ENCODE results near the gene CCDC157.

The CCDC157 gene

GRCh38 chr22:30425616-30426387 lies 69.0 kb downstream of the CCDC157 start, which contains the start of gene MTFP1:
MTFP1 (plus strand) TSS chr22:30425768; CDS start chr22:30425880, 112 bp downstream.
- Histone ChIP-seq H3K4me1 (ENCODE audit: control insufficient read depth in 1 of 2, insufficient read depth in 1 of 2, low read depth in 1 of 2, low read length in 1 of 2) (peaks cover 38% of the 10 kb centered on the region in 2 experiments), H3K36me3 (no peaks in the 10 kb centered on the region), H3K27me3 (no peaks in the 10 kb centered on the region), H3K27ac (peak within 1 kb of the TSS; percentile 86), H3K9me3 (no peaks in the 10 kb centered on the region), H3K4me3 (ENCODE audit: low read depth in 1 of 2, low read length in 1 of 2) (peak within 1 kb of the TSS; percentile 76 to 92)
- TF ChIP-seq, protein P1, sequence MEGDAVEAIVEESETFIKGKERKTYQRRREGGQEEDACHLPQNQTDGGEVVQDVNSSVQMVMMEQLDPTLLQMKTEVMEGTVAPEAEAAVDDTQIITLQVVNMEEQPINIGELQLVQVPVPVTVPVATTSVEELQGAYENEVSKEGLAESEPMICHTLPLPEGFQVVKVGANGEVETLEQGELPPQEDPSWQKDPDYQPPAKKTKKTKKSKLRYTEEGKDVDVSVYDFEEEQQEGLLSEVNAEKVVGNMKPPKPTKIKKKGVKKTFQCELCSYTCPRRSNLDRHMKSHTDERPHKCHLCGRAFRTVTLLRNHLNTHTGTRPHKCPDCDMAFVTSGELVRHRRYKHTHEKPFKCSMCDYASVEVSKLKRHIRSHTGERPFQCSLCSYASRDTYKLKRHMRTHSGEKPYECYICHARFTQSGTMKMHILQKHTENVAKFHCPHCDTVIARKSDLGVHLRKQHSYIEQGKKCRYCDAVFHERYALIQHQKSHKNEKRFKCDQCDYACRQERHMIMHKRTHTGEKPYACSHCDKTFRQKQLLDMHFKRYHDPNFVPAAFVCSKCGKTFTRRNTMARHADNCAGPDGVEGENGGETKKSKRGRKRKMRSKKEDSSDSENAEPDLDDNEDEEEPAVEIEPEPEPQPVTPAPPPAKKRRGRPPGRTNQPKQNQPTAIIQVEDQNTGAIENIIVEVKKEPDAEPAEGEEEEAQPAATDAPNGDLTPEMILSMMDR (IDR thresholded peaks at IDR 0.05): no peak

Data from neutrophil (primary cell).